NCI-H524 (cell line): ENCODE data around the gene RCL1.
"Not testable (repeated sequence)": the region's sequence is repeated elsewhere in the genome, so short reads cannot be mapped to it uniquely, and the experiment has no call there.

Experiments
- DNase-seq, 2 experiments: peaks; one replicate each; lab custom pipeline; 2025; lab: John Stamatoyannopoulos, UW

RCL1 gene

GRCh38 chr9:4886698-4887097 is 94.0 kb downstream of the RCL1 start:
- DNase-seq: no peak

GRCh38 chr9:4887556-4887955 is 94.8 kb downstream of the RCL1 start:
- peak in 1 of 2 experiments; percentile 12 for DNase-seq

- no peak for DNase-seq
Measured at GRCh38 chr9:4890242-4890641, 97.5 kb downstream of the RCL1 start.

GRCh38 chr9:4890929-4891328 is 98.2 kb downstream of the RCL1 start:
- no peak for DNase-seq

GRCh38 chr9:4891674-4892073 is 98.9 kb downstream of the RCL1 start:
- DNase-seq: no peak

GRCh38 chr9:4892501-4893194 is 99.9 kb downstream of the RCL1 start:
- DNase-seq: no peak

GRCh38 chr9:4894076-4894475 is 101.3 kb downstream of the RCL1 start:
- DNase-seq: no peak

GRCh38 chr9:4899853-4900252 is 107.1 kb downstream of the RCL1 start:
- not testable (repeated sequence) for DNase-seq

GRCh38 chr9:4901401-4902134 is 108.8 kb downstream of the RCL1 start:
- DNase-seq: not testable (repeated sequence)

GRCh38 chr9:4902135-4902475 is 109.4 kb downstream of the RCL1 start:
- no peak for DNase-seq

GRCh38 chr9:4904322-4905134 is 111.8 kb downstream of the RCL1 start:
- DNase-seq: no peak

GRCh38 chr9:4905135-4905490 is 112.4 kb downstream of the RCL1 start:
- DNase-seq: no peak
